Measurements from ENCODE around the gene DEDD2.

DEDD2 gene

GRCh38 chr19:42254089-42254849 lies 36.8 kb upstream of the DEDD2 start:
- TF ChIP-seq, protein P1, sequence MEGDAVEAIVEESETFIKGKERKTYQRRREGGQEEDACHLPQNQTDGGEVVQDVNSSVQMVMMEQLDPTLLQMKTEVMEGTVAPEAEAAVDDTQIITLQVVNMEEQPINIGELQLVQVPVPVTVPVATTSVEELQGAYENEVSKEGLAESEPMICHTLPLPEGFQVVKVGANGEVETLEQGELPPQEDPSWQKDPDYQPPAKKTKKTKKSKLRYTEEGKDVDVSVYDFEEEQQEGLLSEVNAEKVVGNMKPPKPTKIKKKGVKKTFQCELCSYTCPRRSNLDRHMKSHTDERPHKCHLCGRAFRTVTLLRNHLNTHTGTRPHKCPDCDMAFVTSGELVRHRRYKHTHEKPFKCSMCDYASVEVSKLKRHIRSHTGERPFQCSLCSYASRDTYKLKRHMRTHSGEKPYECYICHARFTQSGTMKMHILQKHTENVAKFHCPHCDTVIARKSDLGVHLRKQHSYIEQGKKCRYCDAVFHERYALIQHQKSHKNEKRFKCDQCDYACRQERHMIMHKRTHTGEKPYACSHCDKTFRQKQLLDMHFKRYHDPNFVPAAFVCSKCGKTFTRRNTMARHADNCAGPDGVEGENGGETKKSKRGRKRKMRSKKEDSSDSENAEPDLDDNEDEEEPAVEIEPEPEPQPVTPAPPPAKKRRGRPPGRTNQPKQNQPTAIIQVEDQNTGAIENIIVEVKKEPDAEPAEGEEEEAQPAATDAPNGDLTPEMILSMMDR (IDR thresholded peaks at IDR 0.05; ENCODE audit: insufficient read depth, low read depth, low read length, missing control alignments), result no peak
- H3K4me3 ChIP-seq (ENCODE audit: low read length), result peak overlapping the region; percentile 94
- peak; percentile 52 for DNase-seq (ENCODE audit: low read depth)

DNA sequence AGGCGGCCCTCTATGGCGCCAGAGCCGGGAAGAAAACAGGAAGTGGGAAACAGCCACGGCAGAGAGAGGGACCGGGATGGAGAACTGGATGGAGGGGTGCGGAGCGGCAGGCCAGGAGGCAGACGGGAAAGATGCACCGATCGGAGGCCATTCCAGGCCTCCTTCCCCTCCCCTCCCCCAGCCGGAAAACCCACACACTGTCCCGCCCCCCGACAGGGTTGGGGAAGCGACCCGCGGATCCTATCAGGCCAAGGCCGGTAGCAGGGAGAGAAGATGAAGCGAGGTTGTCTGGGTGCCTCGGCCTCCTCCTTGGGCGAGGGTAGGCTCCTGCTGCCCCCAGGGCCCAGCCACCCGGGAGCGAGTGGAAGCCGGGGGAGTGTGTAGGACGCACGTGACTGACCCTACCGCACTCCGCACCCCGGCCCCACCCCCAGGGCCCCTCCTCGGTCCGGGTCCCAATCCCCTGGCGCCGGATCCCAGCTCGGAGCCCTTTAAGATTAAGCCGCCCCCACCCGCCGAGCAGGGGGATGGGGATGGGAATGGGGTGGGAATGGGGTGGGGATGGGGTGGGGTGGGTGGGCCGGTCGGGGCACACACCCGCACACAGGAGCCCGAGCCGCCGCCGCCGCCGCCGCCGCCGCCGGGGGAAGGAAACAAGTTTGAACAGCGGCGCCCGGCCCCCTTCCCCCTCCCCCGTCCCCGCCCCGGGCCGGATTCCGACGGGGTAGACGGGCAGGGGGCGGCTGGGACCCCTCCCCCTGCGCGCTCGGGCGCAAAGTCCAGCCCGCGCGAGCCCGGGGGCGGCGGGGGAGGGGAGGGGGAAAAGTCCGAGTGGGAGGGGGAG lies 36.0 kb upstream of the DEDD2 start:
- peak; percentile 55 for DNase-seq (ENCODE audit: low read depth)
- TF ChIP-seq, protein P1 (IDR thresholded peaks at IDR 0.05; ENCODE audit: insufficient read depth, low read depth, low read length, missing control alignments), result no peak
- peak overlapping the region; percentile 94 for H3K4me3 ChIP-seq (ENCODE audit: low read length)

DNA sequence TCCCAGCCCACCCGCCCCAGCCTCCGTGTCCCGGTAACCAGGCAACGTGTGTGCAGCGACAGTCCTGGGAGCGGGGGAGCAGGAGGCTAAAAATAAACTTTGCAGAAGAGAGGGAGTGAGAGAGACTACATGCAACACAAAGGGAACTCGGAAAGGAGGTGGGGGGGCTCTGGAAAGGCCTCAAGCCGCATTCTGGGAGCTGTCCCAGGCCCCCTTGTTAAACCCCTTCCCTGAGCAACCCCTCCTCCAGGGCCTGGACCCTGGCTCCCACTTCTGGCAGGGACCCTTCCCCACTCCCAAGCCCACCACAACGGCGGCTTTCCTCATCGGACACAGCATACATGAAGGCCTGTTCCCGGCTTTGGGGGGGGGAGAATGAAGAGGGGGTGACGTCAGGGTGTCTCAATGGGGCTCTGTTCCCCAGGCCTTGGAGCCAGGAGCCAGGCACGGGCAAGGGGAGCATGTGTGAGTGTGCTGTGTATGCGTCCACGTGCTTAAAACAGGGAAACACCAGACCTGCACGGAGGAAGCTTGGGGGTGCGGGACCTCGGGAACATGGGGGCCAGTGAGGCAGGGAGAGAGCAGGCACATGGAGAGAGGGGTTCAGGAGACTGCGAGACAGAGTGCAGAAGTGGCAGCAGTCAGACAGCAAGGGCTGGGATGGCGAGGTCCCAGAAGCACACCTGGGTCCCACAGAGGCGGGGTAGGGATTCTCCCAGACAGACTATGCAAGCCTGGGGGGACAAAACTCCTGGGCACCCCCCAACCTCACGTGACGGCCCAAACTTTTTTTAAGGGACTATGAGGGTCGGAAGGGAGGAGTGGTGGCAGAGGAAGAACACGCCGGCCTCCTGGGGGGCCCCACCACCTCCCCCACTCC lies 35.1 kb upstream of the DEDD2 start:
- peak overlapping the region; percentile 68 for H3K4me3 ChIP-seq (ENCODE audit: low read length)
- peak; percentile 59 for DNase-seq (ENCODE audit: low read depth)
- TF ChIP-seq, protein P1 (IDR thresholded peaks at IDR 0.05; ENCODE audit: insufficient read depth, low read depth, low read length, missing control alignments), result no peak

- TF ChIP-seq, protein P1 (IDR thresholded peaks at IDR 0.05; ENCODE audit: insufficient read depth, low read depth, low read length, missing control alignments), result no peak
- DNase-seq (ENCODE audit: low read depth), result peak; percentile 34
- peak overlapping the region; percentile 68 for H3K4me3 ChIP-seq (ENCODE audit: low read length)
These were observed 34.3 kb upstream of the DEDD2 start for GRCh38 chr19:42251572-42252358.

DNA sequence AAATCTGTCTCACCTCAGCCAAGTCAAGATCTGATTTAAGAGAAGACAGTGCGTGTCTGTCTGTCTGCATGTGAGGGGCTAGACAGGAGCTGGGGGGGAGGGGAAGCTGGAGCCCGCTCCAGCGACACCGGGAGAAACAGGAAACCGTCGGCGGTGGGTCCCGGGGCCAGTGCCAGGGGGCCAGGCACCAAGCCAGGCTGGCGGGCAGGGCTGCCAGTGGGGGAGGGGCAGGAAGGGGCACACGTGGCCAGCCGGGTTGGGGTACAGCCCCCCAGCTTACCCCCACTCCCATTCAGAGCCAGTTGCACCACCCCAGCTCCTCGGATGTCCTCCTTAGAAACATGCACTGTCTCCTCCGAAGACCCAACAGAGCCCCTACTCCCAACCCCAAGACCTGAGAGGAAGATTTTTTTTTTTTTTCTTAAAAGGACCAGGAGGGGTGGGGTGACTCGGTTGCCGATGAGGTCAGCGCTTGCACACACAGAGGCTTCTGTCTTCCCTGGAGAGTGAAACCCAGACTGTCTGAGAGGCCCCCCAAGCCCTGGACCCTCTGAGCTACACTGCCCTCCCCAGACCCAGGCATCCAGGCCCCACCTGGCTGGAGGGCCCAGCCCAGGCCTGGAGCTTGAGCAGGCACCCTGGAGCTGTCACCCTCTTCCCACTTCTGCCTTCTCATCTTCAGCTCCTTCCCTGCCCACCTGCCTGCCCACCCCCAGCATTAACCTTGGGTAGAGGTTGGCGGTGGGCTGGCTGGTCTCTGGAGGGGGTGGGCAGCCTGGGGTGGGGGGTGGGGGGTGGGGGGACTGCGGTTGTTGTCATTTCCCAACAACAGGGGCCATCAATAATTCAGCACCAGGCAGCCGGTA lies 33.4 kb upstream of the DEDD2 start:
- TF ChIP-seq, protein P1 (IDR thresholded peaks at IDR 0.05; ENCODE audit: insufficient read depth, low read depth, low read length, missing control alignments), result no peak
- DNase-seq (ENCODE audit: low read depth), result peak; percentile 39
- peak overlapping the region; percentile 68 for H3K4me3 ChIP-seq (ENCODE audit: low read length)
